ENCODE data around the gene DNER.

DNER gene

GRCh38 chr2:229433351-229433750 is 281.0 kb downstream of the DNER start:
- no peak for DNase-seq (ENCODE audit: low spot score)

GRCh38 chr2:229431327-229431954 is 282.9 kb downstream of the DNER start:
- DNase-seq (ENCODE audit: low spot score), result peak; percentile 38

GRCh38 chr2:229429589-229429988 is 284.8 kb downstream of the DNER start:
- no peak for DNase-seq (ENCODE audit: low spot score)

DNA sequence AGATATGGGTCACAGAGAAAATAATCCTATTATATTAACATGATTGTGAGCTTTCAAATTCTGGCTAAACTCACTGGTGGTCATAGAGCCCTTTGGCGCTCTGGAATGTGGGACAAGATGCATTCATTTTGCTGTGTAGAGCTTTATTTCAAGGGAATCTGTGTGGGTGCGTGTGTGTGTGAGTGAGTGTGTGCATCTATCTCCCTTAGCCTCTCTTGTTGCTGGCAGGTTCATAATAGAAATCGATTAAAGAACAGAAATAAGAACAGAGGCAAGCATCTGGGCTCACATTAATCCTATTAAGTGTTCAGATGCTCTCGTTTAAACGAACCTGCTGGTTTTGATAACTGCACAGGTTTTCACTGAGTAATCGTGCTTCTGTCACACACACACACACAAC is 287.9 kb downstream of the DNER start:
- DNase-seq (ENCODE audit: low spot score), result no peak

GRCh38 chr2:229425598-229425997 is 288.8 kb downstream of the DNER start:
- no peak for DNase-seq (ENCODE audit: low spot score)

- no peak for DNase-seq (ENCODE audit: low spot score)
Observed at GRCh38 chr2:229422063-229422462, 292.3 kb downstream of the DNER start.

DNA sequence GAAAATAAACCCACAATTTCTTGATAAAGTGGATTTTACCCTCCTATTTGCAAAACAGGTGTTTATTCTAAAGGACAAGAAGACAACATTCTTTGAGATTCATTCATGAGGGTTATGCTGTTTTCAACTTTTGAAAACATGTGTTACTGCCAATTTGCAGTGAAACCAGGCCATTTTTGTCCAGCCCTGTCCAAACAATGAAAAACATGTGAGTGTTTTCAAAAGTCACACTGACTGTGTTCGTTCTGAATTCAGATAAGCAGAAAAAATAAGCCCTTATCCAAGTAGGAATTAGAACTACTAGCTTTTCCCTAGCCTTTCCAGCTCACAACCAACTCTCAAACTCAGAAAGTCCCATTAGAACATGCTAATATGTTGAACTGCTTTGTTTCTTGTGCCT is 295.2 kb downstream of the DNER start:
- no peak for DNase-seq (ENCODE audit: low spot score)

- no peak for DNase-seq (ENCODE audit: low spot score)
Observed at GRCh38 chr2:229417916-229418315, 296.4 kb downstream of the DNER start.

- no peak for DNase-seq (ENCODE audit: low spot score)
Observed at GRCh38 chr2:229417176-229417575, 297.2 kb downstream of the DNER start.

DNA sequence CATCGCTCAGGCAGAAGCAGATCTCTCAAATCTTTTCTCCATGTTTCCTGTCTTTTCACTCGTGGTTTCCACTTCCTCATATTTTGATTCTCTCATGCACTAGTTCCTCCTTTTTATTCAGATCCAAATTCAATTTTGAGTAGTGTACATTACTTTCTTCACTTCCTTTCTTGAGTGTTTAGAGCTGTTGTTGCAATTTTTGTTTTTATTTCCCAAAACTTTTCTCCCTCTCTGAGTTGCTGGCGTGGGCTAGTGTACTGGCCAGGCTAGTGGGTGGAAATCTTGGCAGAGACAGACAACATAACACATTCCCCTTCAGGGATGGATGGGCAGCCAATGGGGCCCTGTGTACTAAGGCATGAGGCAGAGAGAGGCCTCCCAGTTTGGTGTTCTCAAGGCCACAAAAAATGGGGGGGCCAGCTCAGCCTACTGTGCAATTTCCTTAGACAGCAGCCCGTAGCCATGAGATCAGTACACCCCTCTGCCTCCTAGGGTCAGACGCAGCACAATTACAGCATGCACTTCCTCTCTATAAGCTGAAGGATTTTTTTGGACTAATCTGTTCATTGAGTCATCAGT is 298.1 kb downstream of the DNER start:
- no peak for DNase-seq (ENCODE audit: low spot score)

DNA sequence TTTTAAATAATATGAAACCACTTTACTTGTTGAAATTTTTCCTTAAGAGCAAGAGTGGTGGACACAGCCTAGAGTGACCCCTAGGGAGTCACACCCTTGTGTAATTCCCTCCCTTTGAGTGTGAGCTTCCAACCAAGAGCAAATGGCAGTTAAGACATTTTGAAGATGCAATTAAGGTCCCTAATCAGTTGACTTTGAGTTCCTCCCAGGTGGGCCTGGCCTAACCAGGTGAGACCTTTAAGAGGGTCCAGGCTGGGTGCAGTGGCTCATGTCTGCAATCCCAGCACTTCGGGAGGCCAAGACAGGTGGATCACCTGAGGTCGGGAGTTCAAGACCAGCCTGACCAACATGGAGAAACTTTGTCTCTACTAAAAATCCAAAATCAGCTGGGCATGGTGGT is 299.7 kb downstream of the DNER start:
- DNase-seq (ENCODE audit: low spot score), result no peak

- DNase-seq (ENCODE audit: low spot score), result no peak
Observed at GRCh38 chr2:229412686-229413085, 301.7 kb downstream of the DNER start.

DNA sequence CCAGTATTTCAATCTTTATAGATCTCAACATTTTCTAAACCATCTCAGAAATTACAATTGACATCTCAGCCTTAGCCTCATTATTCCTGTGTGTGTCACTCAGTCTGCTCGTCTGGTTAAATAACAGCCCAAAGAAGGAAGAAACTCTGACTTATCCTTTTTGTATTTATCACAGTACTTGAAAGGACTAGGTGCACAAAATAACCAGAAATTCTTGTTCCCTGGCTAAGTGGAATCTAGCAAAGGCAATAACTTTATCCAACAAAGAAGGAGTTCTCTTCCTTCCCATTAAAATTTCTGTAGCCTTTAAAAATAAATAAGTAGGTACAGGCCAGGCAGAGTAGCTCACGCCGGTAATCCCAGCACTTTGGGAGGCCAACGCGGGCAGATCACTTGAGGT is 303.4 kb downstream of the DNER start:
- DNase-seq (ENCODE audit: low spot score), result no peak

- no peak for DNase-seq (ENCODE audit: low spot score)
Observed at GRCh38 chr2:229410264-229410663, 304.1 kb downstream of the DNER start.

DNA sequence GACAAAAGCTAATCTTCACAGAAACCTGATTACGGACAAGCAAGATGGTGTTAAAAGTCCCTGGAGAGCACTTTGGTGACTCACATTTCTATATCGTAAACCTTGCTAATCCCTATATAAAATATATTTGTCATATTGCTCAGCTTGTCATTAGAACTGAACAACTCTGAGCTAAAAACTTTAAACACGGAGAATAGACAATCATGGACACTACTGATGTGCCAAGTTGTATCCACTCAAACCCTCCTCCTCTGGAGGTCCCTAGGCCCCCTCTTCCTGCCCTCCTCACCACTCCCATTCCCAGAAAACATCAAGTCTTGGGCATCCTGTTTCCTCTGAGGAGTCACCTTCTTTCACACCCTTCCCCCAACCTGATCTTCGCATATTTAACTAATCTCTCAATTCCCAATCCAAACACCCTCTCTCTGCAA is 304.6 kb downstream of the DNER start:
- no peak for DNase-seq (ENCODE audit: low spot score)

DNA sequence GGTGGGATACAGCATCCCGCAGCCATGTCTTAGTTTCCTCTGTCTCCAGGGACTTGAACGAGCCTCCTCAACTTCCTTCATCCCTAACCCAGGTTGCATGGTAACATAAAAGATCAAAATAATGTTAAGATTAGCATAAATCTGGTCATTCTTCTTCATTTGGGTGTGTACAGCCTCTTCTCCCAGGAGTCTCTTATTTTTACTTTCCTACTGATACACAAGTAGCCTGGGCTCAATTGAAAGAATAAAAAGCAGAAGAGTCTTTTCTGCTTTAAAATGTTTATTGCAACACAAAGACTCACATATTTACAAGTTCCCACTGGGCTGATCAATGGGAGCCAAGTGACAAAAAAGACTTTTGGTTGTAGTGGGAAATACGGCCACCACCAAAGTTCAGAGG is 305.4 kb downstream of the DNER start:
- no peak for DNase-seq (ENCODE audit: low spot score)

GRCh38 chr2:229408356-229408755 is 306.0 kb downstream of the DNER start:
- DNase-seq (ENCODE audit: low spot score), result peak; percentile 11

GRCh38 chr2:229407170-229407569 is 307.2 kb downstream of the DNER start:
- peak; percentile 41 for DNase-seq (ENCODE audit: low spot score)

GRCh38 chr2:229405796-229406195 is 308.6 kb downstream of the DNER start:
- no peak for DNase-seq (ENCODE audit: low spot score)

DNA sequence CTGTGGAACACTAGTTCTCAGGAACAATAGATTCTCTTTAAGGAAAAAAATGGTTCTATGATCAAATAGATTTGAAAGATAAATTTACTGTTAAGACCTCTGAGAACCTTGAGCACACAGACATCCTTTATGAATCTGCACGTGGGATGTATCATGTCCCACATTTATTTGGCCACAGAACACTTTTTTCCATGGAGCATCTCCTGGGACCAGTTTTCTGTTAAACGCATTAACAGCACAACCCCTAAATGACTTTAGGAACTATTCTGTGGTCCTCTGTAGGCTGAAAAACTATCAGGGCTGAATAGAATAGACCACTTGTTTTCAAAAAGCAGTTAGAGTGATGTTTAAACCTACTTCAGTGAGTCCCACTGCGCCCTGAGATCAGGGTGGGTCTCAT is 311.1 kb downstream of the DNER start:
- DNase-seq (ENCODE audit: low spot score), result no peak

GRCh38 chr2:229401171-229401865 is 313.0 kb downstream of the DNER start:
- no peak for DNase-seq (ENCODE audit: low spot score)

GRCh38 chr2:229393926-229394325 is 320.4 kb downstream of the DNER start:
- DNase-seq (ENCODE audit: low spot score), result no peak

GRCh38 chr2:229392196-229392595 is 322.2 kb downstream of the DNER start:
- DNase-seq (ENCODE audit: low spot score), result no peak

- no peak for DNase-seq (ENCODE audit: low spot score)
Observed at GRCh38 chr2:229388731-229389130, 325.6 kb downstream of the DNER start.
